Iris pigment epithelial cell (primary cell): ENCODE data around the gene PPP6R1.
A peak's percentile ranks its signal among the peaks of the same experiment; 100 is the strongest.

Experiments
- DNase-seq: peaks from one replicate; pipeline ENCODE4 v3.0.0-alpha.2; 2011; ENCODE audit warnings: low read depth

The PPP6R1 gene

DNA sequence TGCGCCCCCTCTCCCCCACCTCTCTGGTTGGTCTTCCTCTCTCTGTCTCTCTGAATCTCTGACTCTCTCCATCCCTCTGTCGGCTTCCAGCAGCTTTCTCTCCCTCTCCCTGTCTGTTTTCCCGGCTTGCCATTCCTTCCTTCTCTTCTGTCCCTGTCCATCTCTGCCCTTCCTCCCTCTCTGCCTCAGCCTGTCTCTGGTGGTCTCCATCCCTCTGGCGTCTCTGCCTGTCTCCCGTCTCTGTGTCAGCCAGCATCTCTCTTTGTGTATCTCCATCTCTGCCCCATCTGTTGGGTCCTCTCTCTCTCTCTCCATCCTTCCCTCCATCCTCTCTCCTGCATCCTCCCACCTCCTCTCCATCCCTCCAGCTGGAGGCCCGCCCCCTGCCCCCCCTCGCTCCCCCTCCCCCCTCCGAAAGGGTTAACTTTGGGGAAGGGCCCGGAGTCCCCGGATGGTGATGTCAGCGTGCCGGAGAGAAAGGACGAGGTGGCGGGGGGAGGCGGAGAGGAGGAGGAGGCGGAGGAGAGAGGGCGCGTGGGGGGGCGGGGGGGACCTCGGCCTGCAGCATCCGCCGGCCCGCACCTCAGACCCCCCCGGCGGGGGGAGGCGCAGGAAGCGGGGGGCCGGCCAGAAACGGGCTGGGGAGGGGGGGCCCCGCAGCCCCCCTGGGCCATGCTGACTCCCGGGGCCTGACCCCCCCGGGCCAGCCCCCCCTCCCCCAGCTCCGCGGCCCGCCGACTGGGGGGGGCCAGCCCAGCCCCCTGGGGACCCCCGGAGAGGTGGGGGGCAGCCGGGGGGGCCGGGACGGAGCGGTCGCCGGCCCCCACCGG lies 24.9 kb upstream of the PPP6R1 start, which contains the start of gene BRSK1:
Gene BRSK1 (plus strand): TSS at position 450 of the 830 bp plus-strand sequence. CDS start 446 bp downstream, outside the sequence.
- peak; percentile 31 for DNase-seq

DNA sequence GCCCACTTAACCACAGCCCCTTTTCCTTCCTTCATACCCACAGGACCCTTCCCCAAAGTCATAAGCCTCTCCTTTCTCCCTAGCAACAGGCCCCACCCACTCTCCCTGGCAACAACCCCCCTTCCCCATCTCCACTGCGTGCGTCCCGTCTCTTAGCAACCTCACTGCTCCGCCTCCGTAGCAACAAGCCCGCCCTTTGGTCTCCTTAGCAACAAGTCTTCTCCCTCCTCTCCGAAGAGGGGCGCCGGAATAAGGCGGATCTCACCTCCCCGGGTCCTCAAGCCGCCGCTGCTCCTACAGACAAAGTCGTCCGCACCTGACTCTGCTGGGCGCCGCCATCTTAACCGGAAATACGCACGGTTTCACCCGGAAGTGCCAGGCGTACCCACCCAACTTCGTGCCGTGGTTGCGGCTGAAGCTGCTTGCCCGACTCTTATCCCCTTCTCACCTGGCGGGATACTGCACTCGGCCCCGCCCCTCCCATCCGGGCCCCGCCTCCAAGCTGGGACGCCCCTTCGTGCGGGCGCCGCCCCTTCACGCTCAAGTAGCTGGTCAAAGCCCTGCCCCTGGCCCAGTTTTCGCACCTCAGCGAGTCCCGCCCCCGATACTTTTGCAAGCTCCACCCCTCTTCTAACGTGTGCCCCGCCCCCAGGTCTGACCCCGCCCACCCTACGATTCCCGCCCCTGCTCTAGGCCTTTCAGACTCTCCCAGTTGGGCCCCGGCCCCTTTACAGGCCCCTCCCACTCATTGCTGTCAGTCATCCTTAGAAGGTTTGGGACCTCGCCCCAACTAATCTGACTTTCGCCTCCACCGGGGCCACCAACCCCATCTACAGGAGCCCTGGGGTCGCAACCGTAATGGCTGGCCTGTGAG lies 21.2 kb upstream of the PPP6R1 start, which contains the start of gene HSPBP1:
Gene HSPBP1 (minus strand): TSS at position 341 of the 874 bp plus-strand sequence. CDS start 502 bp downstream, outside the sequence.
- DNase-seq: peak; percentile 95

DNA sequence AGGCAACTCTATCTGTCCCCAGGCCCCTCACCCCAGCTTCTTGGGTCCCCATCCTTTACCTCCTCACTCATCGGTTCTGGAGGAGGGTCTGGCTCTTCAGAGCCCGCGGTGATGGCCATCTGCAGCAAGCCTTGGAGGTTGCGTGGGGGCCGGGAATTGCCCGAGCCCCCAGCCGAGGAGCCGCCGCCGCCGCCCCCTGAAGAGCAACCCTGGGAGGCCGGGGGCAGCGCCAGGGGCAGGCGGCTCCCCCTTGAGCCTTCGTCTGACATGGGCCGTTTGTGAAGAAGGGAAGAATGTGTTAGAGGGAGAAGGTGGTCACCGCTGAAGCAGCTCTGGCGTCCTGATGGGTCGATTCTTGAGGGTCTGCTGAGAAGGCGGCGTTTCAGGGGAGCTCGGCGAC lies 20.5 kb upstream of the PPP6R1 start:
- DNase-seq: no peak

DNA sequence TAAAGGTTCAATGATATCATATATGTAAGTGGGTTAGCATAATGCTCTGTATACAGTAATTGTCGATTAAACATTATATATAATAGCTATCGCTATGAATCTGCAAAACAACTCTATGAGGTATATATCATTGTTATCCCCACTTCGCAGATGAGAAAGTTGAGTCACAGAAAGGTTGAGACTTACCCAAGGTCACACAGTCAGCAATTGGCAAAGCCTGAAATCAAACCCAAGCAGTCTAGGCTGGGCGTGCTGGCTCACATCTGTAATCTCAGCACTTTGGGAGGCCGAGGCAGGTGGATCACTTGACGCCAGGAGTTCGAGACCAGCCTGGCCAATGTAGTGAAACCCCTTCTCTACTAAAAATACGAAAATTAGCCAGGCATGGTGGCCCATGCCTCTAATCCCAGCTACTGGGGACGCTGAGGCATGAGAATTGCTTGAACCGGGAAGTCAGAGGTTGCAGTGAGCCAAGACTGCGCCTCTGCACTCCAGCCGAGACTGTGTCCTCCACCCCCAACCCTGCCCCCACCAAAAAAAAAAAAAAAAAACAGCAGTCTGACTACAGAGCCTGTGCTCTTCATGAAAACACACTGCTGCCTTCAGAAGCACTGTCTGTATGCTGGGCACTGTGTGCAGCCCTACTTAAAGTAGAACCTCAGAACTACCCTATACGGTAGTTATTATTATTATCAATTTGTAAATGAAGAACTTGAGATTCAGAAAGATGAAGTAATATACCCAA lies 19.7 kb upstream of the PPP6R1 start:
- no peak for DNase-seq

DNA sequence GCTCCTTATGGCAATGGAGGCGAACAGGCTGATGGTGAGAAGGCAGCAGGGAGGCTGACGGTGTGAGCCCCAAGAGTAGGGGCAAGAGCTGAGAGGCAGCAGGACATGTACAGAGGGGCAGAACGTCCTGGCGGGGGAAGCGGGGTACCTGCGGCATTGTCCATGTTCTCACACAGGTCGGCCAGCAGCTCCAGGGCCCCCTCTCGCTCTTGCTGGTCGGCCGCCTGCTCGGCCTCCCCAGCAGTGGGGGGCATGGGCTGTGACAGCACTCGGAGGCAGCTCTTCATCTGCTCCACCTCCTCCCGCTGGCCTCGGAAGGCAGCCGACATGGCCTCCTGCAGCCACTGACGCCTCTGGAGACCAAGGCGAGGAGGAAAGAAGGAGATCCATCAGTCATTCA lies 18.7 kb upstream of the PPP6R1 start:
- DNase-seq: no peak

DNA sequence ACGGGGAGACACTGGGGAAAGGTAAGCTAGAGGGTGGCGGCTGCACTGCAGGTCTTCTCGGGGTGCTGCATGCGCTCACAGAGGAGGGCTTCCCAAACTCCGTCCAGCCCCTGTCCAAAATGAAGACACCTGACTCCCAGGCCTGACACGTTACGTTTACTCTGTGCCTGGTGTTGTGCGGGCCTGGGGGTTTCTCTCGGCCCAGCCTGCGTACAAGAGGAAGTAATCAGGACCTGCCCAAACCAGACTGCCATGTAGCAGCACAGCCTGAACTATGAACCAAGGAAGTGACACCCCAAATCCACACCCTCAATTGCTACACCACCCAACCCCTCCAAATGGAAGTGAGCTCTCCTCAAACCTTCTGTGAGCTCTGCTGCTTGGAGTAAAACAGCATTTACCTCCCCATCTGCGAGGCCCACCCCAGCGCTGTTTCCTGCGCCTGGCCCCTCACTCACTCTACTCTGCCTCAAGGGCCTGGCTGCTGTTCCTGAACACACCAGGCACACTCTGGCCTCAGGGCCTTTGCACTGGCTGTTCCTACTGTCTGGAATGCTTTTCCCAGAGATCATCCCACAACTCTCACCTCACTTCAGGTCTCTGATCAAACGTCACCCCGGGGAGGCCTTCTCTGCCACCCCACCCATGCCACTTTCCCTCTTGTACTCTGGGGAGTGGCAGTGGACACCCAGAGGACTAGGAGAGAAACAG lies 18.1 kb upstream of the PPP6R1 start:
- no peak for DNase-seq

DNA sequence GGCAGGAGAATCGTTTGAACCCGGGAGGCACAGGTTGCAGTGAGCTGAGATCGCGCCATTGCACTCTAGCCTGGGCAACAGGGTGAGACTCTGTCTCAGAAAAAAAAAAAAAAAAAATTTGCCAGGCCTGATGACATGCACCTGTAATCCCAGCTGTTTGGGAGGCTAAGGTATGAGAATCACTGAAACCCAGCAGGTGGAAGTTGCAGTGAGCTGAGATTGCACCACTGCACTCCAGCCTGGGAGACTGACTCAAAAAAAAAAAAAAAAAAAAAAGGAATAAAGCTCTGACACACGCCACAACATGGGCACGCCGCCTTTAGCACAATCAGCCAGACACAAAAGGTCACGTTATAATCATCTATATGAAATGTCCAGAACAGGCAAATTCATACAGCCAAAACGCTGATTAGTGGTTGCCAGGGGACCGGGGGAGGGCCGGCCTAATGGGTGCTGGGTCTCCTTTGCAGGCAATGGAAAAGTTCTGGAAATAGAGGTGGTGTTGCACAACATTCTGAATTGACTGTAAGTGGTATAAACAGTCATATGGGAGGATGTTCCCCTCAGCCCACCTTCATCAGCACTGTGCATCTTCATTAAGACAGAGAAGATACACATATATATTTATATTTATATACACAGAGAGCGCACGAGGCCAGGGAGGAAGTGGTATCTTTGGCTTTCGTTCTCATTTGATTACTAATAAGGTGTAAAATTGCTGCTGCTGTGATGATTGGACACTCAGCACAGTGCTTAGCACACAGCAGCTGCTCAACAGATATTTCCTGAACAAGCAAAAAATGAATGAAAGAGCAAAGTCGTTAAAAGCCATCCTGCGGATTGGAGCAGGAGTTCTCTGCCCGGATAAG lies 17.3 kb upstream of the PPP6R1 start:
- no peak for DNase-seq

DNA sequence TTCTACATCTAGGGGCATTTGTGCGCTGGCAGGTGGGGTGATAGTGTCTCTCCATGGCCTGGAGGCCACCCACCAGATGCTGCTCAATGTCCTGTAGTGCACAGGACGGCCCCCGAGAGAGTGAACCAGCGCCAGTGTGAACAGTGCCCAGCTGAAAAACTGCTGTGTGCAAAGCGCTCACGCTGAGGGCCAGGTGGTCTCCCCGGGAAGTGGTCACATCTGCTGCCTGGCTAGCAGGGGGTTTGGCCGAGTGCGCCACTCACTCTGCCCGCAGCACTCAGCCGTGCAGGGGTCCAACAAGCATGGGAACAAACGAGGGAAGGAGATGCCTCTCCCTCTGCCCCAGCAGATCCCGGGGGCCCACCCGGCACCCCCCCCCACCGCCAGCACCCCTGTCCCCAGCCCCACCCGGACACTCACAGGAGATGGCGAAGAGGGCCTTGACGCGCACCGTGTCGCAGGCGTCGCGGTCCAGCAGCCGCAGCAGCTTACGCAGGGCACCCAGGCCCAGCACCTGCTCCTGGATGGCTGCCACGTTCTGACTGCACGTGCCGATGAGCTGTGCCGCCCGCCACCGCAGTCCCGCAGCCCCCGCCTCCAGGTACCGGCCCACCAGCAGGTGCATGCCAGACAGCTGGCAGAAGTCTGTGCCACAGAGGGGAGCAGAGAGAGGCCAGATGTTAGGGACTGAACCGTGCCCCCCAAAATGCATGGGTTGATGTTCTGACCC lies 15.3 kb upstream of the PPP6R1 start:
- no peak for DNase-seq

DNA sequence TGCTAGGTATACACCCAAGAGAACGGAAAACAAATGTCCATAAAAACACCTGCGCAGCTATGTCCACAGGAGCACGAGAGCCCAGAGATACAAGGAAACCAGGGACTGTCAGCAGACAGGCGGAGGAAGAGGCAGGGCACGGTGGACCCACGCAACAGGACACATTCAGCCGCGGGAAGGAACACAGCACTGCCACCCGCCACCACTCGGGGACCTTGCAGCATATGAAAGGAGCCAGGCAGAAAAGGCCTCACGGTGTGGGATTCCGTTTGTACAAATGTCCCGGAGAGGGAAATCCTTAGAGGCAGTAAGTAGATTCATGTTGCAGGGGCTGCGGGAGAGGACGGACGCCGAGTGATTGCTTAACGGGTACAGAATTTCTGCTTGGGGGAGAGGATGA lies 13.3 kb upstream of the PPP6R1 start:
- DNase-seq: no peak

DNA sequence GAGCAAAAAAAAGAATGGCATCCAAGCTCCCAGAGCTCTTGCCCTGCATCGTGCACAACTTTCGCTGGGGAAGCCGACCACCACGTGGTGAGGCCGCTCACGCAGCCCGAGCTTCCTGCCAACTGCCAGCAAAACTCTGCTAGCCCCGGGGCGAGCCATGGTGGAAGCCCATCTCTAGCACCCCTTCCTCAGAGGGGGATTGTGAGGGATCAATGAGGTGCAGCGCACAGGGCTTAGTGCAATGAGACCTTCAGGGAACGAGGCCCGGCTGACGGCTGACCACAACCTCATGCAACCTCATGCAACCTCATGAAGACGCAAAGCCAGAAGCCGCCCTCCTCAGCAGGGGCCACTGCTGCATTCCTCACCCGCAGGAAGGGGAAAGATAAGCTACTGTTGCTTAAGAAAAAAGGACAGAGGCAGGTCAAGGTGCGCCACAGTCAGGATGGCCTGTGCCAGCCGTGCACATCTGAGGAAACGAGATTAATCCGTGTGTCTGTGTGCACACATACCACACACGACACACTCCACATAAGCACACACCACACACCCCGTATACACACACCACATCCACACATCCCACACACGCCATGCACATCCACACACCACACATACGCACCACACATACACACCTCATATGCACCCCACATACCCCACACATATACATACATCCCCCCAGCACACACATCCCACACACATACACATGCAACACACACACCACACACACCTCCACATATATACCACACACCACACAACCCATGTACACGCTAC lies 11.5 kb upstream of the PPP6R1 start:
- no peak for DNase-seq

DNA sequence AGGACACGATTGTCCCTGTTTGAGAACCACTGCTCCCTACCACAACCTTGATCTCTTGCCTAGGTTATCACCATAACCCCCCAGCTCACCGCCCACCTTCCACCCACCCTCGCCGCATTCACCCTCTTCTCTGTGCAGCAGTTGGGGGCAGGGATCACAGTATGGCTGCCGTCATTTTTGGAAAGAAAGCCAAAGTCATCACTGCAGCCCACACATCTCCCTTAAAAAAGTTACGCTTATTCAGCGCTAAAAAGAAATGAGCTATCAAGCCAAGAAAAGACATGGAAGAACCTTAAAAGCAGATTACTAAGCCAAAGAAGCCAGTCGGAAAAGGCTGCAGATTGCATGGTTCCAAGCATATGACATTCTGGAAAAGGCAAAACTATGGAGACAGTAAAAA lies 10.5 kb upstream of the PPP6R1 start:
- DNase-seq: no peak

DNA sequence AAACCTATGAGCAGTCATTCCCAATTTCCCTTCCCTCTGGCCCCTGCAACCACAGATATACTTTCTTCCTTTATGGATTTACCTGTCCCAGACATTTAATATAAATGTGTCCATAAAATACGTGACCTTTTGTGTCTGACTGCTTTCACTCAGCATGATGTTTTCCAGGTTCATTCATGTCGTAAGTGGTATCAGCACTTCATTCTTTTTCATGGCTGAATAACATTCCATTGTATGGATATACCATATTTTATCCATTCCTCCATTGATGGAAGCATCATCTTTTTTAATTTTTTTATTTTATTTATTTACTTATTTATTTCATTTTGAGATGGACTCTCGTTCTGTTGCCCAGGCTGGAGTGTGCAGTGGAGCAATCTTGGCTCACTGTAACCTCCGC lies 8.0 kb upstream of the PPP6R1 start:
- no peak for DNase-seq

DNA sequence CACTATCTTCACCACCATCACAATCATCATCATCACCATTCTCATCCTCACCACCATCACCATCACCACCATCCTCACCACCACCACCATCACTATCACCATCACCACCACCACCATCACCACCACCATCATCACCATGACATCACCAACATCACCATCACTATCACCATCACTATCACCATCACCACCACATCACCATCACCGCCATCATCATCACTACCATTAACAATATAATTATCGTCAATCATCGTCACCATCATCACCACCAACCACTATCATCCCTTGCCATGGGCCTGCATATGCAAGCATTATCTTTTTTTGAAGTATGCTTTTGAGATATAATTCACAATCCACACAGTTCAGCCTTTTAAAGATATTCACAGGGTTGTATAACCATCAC lies 7.6 kb upstream of the PPP6R1 start:
- no peak for DNase-seq

DNA sequence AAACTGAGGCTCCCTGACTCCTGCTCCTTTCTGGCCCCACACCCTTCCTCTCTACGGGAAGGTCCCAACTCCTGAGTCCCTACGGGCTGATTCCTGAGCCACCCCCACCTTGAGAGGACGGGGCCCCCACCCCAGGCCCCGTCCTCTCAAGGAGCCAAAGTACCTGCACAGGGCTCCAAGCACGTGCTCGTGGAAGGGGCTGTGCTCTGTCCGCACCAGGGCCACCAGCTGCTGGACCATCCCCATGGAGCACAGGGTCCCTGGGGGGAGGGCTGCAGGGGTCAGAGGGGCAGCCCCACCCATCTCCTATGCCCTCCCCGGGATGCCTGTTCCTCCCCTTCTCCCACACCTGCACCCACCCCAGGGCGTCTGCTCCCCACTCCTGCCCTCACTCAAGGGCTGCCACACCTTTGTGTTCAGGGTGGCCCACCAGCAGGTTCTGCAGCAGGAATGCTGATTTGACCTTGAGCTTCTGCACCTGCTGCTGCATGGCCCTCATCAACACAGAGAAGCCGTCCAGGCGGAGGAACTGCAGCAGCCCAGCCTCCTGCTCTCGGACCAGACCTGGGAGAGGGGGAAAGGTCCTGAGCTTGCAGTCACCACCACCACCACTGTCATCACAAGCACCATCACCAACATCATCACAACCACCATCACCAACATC lies 7.0 kb upstream of the PPP6R1 start:
- DNase-seq: no peak

DNA sequence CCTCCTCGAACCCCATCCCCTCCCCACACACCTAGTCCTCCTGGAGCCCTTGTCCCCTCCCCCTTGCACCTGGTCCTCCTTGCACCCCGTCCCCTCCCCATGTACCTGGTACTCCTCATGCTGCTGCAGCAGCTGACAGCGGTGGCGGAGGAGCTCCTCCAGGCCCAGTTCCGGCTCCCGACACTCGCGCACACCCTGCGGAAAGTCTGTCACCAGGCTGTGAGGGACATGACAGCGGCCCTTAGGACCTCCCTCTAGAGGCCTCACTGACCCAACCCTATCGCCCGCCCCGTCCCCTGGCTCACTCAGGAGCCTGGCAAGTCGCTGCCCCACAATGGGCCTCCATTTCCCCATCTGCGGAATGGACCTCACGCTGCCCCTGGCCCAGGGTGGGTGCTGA lies 6.4 kb upstream of the PPP6R1 start:
- no peak for DNase-seq

DNA sequence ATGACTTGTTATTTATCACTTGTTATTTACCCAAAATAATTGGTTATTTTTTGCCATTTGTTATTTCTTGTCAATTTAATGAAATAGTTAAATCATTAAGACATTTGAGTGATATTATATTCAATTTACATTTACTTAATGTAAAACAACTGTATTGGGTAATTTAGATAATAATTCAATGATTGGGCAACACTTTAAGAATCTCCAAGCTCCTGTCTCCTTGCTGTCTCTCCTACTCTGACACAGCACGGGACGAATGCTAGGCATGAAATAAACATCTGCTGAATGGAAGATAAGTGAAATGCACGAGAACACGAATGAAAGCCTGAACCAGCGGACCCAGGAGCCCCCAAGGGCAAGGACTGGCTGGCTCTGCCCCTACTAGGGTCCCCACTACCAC lies 5.7 kb upstream of the PPP6R1 start:
- DNase-seq: peak; percentile 12

DNA sequence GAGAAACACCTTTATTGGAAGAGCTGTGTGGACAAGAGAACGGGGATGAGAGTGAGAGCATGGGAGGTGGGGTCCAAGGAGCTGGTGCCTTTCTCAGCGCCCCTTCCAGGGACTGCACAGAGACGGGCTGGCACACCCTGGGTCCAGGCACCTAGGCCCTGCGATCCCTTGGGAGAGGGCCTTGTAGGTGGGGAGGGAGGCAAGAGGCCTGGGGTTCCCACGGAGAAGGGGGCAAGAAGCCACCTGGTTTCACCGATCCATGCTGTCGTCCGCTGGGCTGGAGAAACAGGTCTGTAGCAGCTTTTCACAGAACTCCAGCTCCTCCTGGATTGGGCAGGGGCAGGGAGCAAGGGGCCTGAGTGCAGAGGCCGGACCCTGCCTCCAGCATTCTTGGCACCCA lies 3.5 kb upstream of the PPP6R1 start:
- DNase-seq: no peak

DNA sequence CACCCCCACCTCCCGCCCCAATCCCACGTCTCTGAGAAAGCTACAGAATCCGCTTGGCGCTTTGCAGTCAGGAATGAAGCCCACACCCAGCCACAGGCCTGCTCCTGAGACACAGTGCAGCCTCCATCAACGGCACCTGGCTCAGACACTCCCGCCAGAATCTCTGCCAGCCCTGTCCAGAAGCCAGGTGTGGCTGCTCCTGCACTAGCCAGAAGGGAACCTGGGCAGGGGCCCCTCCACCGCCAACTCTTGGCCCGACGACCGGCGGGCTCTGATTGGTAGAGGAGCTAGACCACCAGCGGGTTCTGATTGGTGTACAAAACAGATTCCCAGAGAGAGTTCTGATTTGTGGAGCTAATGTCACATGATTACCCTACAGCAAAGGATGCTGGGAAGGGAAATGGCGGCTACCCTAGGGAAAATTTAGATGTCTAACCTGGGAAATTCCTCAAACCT lies 2.9 kb upstream of the PPP6R1 start:
- DNase-seq: no peak
